ENCODE measurements around the gene PAK2.
"Not testable (repeated sequence)": the region's sequence is repeated elsewhere in the genome, so short reads cannot be mapped to it uniquely, and the experiment has no call there.

- TF ChIP-seq NR3C1 (CRISPR knock-in tag; conservative IDR thresholded peaks at IDR 0.05; ENCODE audit: low read depth); PRRX2 (CRISPR knock-in tag; IDR thresholded peaks at IDR 0.05); ESRRA (CRISPR knock-in tag; IDR thresholded peaks at IDR 0.05; ENCODE audit: borderline replicate concordance); SP1 (CRISPR knock-in tag; conservative IDR thresholded peaks at IDR 0.05); TEAD4 (CRISPR knock-in tag; IDR thresholded peaks at IDR 0.05): not testable (repeated sequence)
- TF ChIP-seq, protein P1, sequence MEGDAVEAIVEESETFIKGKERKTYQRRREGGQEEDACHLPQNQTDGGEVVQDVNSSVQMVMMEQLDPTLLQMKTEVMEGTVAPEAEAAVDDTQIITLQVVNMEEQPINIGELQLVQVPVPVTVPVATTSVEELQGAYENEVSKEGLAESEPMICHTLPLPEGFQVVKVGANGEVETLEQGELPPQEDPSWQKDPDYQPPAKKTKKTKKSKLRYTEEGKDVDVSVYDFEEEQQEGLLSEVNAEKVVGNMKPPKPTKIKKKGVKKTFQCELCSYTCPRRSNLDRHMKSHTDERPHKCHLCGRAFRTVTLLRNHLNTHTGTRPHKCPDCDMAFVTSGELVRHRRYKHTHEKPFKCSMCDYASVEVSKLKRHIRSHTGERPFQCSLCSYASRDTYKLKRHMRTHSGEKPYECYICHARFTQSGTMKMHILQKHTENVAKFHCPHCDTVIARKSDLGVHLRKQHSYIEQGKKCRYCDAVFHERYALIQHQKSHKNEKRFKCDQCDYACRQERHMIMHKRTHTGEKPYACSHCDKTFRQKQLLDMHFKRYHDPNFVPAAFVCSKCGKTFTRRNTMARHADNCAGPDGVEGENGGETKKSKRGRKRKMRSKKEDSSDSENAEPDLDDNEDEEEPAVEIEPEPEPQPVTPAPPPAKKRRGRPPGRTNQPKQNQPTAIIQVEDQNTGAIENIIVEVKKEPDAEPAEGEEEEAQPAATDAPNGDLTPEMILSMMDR (IDR thresholded peaks at IDR 0.05), result not testable (repeated sequence)
- TF ChIP-seq, protein P2, sequence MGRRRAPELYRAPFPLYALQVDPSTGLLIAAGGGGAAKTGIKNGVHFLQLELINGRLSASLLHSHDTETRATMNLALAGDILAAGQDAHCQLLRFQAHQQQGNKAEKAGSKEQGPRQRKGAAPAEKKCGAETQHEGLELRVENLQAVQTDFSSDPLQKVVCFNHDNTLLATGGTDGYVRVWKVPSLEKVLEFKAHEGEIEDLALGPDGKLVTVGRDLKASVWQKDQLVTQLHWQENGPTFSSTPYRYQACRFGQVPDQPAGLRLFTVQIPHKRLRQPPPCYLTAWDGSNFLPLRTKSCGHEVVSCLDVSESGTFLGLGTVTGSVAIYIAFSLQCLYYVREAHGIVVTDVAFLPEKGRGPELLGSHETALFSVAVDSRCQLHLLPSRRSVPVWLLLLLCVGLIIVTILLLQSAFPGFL (CRISPR knock-in tag; IDR thresholded peaks at IDR 0.05; ENCODE audit: borderline replicate concordance), result not testable (repeated sequence)
These were observed 123.3 kb downstream of the PAK2 start for GRCh38 chr3:196863000-196863399.

All from WTC11 (cell line).